Posterior vena cava (tissue), 2 donors: ENCODE data around the gene ST8SIA6. TPM values are rescaled to one million over a fixed set of nuclear protein-coding genes. Genes with fewer than 3 reads are reported as not detected.
"Not testable (repeated sequence)": the region's sequence is repeated elsewhere in the genome, so short reads cannot be mapped to it uniquely, and the experiment has no call there.

Experiments used
- DNase-seq: peaks from one replicate; pipeline ENCODE4 v3.0.0-alpha.2; 2020; ENCODE audit warnings: low spot score
- intact Hi-C, 2 donors: fragments of 100-400 bp; cut with DNase I; formaldehyde crosslinking; loops; one replicate each; pipeline versions ENCODE4 v1.14.1 to v1.14.2; 2022 to 2023
- long read RNA-seq, 2 donors: library from polyadenylated mRNA; unstranded; transcript quantifications; one replicate each; pipeline ENCODE4 v2.0.0, GENCODE V29; 2020 to 2021
- total RNA-seq, 2 donors: library from RNA; stranded (reverse); fragmentation: NEBNext Ultra II Directional; extraction: Animal tissue kit (Norgen Biotek cat#: 25700); gene quantifications; one replicate each; pipeline ENCODE4 v1.2.1, GENCODE V29; 2021
- donor health status: DM: yes; HTN: yes; CAD: no.
- donor health status: DM: yes; HTN: yes; CAD: no.

The ST8SIA6 gene
- 1 to 10 TPM; 3.1 to 4.5 TPM for total RNA-seq
- long read RNA-seq, donor 1, partial matches to known transcripts = 0 of 3 reads
- long read RNA-seq, donor 1, other reads (novel, unspliced or antisense) = 3 of 3 reads
- long read RNA-seq, donor 2 = 0 reads

GRCh38 chr10:17454161-17455014, at the start of gene ST8SIA6:
TSS of gene ST8SIA6 (minus strand) at chr10:17454595. CDS start at chr10:17454255, 340 bp downstream.
- intact Hi-C loops = no loop called here

GRCh38 chr10:17503795-17504194, 49.4 kb upstream of the ST8SIA6 start:
- intact Hi-C loops = no loop called here
- DNase-seq = no peak

More at GRCh38 chr10:17454161-17455014, at the start of gene ST8SIA6:
- peak; percentile 82 for DNase-seq

GRCh38 chr10:17502814-17503213, 48.4 kb upstream of the ST8SIA6 start:
- intact Hi-C loops = no loop called here
- no peak for DNase-seq

GRCh38 chr10:17499014-17499413, 44.6 kb upstream of the ST8SIA6 start:
- intact Hi-C loops, DNase-seq: not testable (repeated sequence)

- DNase-seq = no peak
- intact Hi-C loops = no loop called here
These were observed 43.1 kb upstream of the ST8SIA6 start for GRCh38 chr10:17497446-17498030.

GRCh38 chr10:17494626-17495260, 40.3 kb upstream of the ST8SIA6 start:
- no peak for DNase-seq
- intact Hi-C loops = no loop called here

- no peak for DNase-seq
- intact Hi-C loops = no loop called here
These were observed 34.5 kb upstream of the ST8SIA6 start for GRCh38 chr10:17488848-17489247.

GRCh38 chr10:17483079-17483478, 28.7 kb upstream of the ST8SIA6 start:
- intact Hi-C loops = no loop called here
- no peak for DNase-seq

- intact Hi-C loops = loop anchor here in 1 of 2 donors (5.0 kb wide), 1 partner anchor 847 kb away; no protein-coding TSS in a partner anchor
- DNase-seq = no peak
These were observed 25.4 kb upstream of the ST8SIA6 start for GRCh38 chr10:17479822-17480221.

GRCh38 chr10:17479015-17479615, 24.7 kb upstream of the ST8SIA6 start:
- intact Hi-C loops = loop anchor here in 1 of 2 donors (5.0 kb wide), 1 partner anchor 848 kb away; no protein-coding TSS in a partner anchor
- no peak for DNase-seq

GRCh38 chr10:17476073-17476472, 21.7 kb upstream of the ST8SIA6 start:
- intact Hi-C loops = loop anchor here in 1 of 2 donors (5.0 kb wide), 1 partner anchor 851 kb away; no protein-coding TSS in a partner anchor
- no peak for DNase-seq

- DNase-seq = no peak
- intact Hi-C loops = loop anchor here in 1 of 2 donors (5.0 kb wide), 1 partner anchor 852 kb away; no protein-coding TSS in a partner anchor
These were observed 21.3 kb upstream of the ST8SIA6 start for GRCh38 chr10:17475661-17476060.

GRCh38 chr10:17474595-17475323, 20.4 kb upstream of the ST8SIA6 start:
- DNase-seq = no peak
- intact Hi-C loops = loop anchor here in 1 of 2 donors (5.0 kb wide), 1 partner anchor 853 kb away; no protein-coding TSS in a partner anchor

- intact Hi-C loops = no loop called here
These were observed 19.0 kb upstream of the ST8SIA6 start for GRCh38 chr10:17473228-17473950.

GRCh38 chr10:17472481-17473227, 18.3 kb upstream of the ST8SIA6 start:
- intact Hi-C loops = no loop called here
- no peak for DNase-seq

More at GRCh38 chr10:17473228-17473950, 19.0 kb upstream of the ST8SIA6 start:
- DNase-seq = no peak

- DNase-seq = no peak
- intact Hi-C loops = no loop called here
These were observed 15.9 kb upstream of the ST8SIA6 start for GRCh38 chr10:17470246-17470645.
